GM21447 (cell line): ENCODE results near the gene SAC3D1.
"Not testable (repeated sequence)": the region's sequence is repeated elsewhere in the genome, so short reads cannot be mapped to it uniquely, and the experiment has no call there.

Source experiments
- ATAC-seq: cut with Tn5 transposase; IDR thresholded peaks from one replicate; pipeline ENCODE4 v1.9.1; 2021; ENCODE audit not compliant: unreplicated experiment

SAC3D1 gene

DNA sequence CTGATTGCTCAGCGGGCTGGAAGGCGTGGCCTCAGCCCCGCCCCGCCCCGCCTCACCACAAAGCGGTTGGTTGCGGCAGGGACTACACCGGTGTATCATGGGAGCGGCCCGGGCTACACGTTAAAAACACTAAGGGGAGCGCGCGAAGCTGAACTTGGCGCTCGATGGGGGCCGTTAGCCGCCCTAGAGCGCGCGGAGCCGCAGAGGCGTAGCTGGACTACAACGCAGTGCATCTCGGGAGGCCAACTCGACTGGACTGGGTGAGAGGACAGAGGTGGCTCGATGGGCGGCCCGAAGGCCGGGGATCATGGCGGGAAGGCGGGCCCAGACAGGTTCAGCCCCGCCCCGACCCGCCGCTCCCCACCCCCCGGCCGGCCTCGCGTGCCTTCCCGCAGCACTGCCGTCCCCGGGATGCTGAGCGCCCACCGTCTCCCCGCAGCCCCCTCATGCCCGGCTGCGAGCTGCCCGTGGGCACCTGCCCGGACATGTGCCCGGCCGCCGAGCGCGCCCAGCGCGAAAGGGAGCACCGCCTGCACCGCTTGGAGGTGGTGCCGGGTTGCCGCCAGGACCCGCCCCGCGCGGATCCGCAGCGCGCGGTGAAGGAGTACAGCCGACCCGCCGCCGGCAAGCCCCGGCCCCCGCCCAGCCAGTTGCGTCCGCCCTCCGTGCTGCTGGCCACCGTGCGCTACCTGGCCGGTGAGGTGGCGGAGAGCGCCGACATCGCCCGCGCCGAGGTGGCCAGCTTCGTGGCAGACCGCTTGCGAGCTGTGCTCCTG is at the start of gene SAC3D1:
TSS of gene SAC3D1 (plus strand) at position 364 of the 776 bp plus-strand sequence. CDS start at position 447, 83 bp downstream.
- peak; percentile 86 for ATAC-seq

GRCh38 chr11:64994318-64994717 is 46.7 kb upstream of the SAC3D1 start:
- ATAC-seq = no peak

DNA sequence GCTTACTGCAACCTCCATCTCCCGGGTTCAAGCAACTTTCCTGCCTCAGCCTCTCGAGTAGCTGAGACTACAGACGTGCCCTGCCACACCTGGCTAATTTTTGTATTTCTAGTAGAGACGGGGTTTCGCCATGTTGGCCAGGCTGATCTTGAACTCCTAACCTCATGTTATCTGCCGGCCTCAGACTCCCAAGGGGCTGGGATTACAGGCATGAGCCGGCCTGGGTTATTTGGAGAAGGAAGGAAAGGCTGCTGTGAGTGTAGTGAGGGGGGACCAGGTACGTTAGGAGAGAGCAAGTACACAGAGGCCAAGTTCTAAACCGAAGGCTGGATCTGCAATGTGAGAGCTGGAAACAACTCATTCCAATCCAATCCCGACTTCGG is 44.7 kb upstream of the SAC3D1 start:
- ATAC-seq = no peak

DNA sequence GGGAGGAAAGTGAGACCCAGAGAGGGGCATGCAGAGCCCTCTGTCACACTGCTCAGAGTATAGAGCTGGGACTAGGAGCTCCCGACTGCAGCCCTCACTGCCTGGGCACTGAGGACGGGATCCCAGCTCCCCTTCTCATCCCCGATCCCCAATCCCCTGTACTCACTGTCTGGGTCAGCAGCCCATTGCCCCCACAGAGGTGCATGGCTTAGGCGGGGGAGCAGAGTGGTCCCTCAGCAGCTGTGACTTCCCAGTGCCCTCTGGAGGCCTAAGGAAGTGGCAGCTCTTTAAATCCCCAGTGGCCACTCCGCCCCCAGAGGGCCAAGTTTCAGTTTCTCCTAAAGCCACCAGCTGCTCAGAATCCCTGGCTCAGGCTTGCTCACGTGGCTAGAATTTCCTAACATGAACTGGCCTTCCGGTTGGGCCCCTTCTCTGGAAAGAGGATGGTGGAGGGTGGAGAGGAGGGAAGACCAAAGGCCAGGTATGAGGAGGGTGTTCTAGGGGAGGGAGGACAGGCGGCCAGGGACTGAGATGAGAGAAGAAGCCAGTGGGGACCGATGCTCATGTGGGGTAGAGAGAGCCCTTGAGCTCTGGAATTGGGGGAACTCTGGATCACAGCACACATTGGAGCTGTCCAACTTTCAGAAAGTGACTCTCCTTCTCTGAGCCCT is 44.2 kb upstream of the SAC3D1 start, which contains the start of gene BATF2:
TSS of gene BATF2 (minus strand) at position 262 of the 671 bp plus-strand sequence. CDS start at position 205, 57 bp downstream.
- ATAC-seq = no peak

- ATAC-seq = no peak
Measured at GRCh38 chr11:64998141-64998540, 42.9 kb upstream of the SAC3D1 start.

DNA sequence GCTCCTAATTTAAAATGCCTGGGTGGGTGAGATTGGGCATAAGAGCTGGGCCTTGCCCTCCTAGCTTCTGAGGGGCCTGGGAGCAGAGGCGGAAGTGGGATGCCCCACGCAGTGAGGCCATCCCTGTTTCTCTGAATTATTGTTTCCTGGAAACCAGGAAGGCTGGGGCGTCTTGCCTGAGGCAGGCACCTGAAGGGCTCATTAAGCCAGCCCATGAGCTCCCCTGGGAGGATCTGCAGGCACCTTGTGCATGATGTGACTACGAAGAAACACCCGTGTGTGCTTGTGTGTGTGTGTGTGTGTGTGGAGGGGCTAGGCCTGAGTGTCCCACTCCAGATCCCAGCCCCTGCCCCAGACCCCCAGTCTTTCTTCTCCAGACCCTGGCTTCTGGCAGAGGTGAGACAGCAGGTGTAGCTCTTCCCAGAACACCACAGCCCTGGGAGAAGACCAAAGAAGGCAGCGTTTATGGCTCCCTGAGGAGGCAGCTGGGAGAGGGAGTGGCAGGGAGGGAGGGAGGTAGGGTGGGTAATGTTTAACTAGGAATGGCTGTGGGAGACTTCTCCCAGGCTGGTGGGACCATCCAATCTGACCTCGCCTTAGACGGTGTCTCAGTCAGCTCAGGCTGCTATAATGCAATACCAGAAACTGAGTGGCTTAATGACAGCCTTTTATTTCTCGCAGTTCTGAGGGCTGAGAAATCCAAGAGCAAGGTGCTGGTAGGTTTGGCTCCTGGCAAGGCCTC is 42.1 kb upstream of the SAC3D1 start:
- ATAC-seq = no peak

DNA sequence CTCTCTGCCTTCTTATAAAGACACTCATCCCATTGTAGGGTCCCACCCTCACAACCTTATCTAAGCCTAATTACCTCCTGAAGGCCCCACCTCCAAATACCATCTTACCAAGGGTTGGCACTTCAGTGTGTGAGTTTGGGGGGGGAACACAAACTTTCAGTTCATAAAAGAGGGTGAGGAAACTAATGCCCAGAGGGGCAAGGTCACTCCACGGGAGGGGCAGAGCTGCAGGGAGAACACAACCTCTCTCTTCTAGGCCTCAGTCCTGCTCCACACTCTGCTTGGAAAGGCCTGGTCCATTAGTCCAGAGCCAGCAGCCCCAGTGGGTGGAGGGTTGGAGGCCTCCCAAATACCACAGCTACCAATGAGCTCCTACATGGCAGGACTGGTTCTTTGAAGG is 41.5 kb upstream of the SAC3D1 start:
- no peak for ATAC-seq

- ATAC-seq = no peak
Measured at GRCh38 chr11:65002706-65003105, 38.3 kb upstream of the SAC3D1 start.

GRCh38 chr11:65003282-65003681 is 37.7 kb upstream of the SAC3D1 start:
- ATAC-seq = no peak

- not testable (repeated sequence) for ATAC-seq
Measured at GRCh38 chr11:65003968-65004367, 37.0 kb upstream of the SAC3D1 start.

DNA sequence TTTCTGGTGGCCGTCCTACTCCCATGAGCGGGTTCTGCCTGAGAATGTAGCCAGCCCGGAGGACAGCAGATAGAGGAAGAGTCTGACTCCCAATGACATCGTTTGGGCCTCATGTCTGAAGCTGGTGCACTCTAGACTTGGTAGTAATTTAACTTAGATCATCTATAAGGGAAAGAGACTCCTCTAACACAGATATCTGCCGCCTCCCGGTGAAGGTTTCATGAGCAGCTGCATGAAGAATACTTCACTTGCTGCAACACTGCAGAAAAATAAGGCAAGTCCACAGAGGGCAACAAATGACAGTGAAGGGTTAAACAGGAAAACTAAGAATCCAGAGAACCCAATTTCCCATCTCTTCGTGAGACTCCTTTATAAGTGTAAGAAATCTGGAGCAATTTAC is 33.0 kb upstream of the SAC3D1 start:
- no peak for ATAC-seq

GRCh38 chr11:65008873-65009272 is 32.1 kb upstream of the SAC3D1 start:
- no peak for ATAC-seq

- ATAC-seq = peak; percentile 62
Measured at GRCh38 chr11:65013130-65013887, 27.7 kb upstream of the SAC3D1 start.

DNA sequence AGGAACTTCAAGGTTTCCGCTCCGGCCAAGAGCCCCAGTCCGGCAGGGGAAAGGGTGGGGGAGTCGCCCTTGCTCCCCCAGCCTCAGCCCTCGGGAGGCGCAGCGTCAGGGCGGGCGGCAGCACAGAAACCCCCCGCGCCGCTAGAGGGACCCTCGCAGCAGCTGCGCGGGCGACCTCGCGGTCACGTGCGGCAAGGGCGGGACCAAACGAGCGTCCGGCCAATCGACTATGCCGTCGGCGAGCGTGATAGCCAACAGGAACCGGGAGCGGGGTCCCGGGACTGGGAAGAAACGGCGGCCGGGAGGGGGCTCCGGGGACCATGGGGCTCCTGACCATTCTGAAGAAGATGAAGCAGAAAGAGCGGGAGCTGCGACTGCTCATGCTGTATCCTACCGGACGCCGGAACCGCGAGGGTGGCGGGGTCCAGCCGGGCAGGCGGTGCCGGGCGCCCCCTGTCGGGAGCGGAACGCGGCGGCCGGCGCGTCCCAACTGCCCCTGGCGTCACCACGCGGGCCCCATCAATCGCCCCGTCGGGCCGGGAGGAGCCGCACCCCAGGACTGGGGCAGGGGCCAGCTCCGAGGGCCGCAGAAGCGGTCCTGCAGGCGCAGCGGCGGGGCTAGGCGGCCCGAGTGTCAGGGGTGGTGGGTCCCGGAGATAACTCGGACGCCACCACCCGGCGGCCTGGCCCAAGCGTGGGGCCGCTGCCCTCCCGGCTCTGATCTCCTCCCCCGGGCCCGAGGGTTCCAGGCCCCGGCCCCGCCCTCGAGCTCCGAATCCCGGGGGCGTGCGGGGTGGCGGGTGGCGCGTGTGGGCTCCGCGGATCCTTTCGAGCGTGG is 26.9 kb upstream of the SAC3D1 start, which contains the start of gene ARL2:
TSS of gene ARL2 (plus strand) at position 273 of the 838 bp plus-strand sequence. CDS start at position 321, 48 bp downstream.
- ATAC-seq = peak; percentile 75

- no peak for ATAC-seq
Measured at GRCh38 chr11:65014726-65015227, 26.2 kb upstream of the SAC3D1 start.

GRCh38 chr11:65016705-65017104 is 24.3 kb upstream of the SAC3D1 start:
- no peak for ATAC-seq

DNA sequence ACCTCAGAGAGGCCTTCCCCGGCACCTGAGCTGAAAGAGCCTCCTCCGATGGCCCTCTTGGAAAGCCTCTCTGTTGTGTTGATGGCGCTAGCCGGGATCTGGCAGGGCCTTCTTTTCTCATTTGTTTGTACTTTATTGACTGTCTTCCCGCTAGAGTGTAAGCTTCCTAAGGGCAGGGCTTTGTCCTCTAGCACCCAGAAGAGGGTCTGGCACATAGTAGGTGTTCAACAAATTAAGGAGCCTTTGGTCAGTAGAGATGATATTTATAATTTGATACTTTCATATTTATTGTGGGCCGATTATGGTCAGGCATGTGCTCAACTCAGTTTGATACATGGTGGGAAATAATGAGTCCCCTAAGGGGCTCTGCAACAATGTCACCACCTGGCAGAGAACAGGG is 23.1 kb upstream of the SAC3D1 start:
- no peak for ATAC-seq

DNA sequence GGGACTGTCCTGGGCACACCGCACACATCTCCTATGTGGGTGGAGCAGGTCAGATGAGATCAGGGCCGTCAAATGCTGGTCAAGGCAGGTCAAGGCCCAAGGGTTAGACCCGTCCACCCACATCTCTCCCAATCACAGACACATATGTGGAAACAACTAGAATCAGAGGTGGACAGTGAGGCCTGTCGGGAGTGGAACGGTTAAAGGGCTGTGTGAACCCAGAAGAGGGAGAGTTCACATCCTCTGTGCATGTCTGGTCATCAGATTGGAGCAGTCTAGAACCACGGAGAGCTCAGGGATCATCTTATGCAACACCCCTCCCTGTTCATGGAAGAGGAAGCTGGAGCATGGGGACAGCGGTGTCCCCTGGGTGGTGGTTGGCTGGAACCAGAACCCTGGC is 21.2 kb upstream of the SAC3D1 start:
- ATAC-seq = no peak

DNA sequence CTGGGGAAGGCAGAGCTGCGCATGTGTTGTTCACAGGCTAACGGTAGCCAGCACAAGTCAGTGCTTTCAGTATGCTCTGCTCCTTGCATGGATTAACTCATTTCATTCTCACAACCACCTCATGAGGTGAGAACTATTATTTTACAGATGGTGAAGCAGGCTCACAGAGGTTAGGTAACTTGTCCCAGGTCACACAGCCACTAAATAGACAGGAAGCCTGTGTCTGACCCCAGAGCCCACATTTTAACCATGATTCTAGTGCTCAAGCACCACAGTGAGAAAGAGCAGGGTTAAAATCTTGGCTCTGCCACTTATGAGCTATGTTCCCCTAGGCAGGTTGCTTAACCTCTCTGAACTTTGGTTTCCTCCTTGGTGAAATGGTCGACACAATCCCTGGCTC is 20.0 kb upstream of the SAC3D1 start:
- no peak for ATAC-seq

DNA sequence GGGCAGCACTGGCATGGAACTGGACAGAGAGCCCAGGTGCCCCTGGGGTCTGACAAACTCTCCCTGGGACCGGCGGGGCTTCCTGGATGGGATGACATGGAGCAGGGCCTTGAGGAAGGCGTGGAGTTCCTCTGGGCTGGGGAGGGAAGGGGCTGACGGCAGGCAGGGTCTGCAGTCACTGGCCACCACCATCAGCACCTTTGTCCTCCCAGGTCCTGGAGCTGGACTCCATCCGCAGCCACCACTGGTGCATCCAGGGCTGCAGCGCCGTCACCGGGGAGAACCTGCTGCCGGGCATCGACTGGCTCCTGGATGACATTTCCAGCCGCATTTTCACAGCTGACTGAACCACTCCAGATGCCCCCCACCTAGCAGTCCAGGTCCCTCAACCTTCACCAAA is 19.5 kb upstream of the SAC3D1 start:
- no peak for ATAC-seq
